Measurements from ENCODE around the gene LMBR1L. TPM values are rescaled to one million over a fixed set of nuclear protein-coding genes. Genes with fewer than 3 reads are reported as not detected.

LMBR1L gene
- total and polyA plus RNA-seq, 2 of the 13 experiments (the other 11 are each of a cell fraction or from before 2014, with no cell fraction given), result 12.2 to 65.9 TPM

- TF ChIP-seq KLF12 (CRISPR knock-in tag; IDR thresholded peaks at IDR 0.05; ENCODE audit: borderline replicate concordance), result peak; percentile 56; the same call in 1 of the 2 replicates
- TF ChIP-seq HOMEZ (CRISPR knock-in tag; IDR thresholded peaks at IDR 0.05; ENCODE audit: low read depth), result 0 out of 2 replicates have a peak, but pooled peaks have one; percentile 46
- peak; percentile 56 for TF ChIP-seq SRSF1 (optimal IDR thresholded peaks at IDR 0.05; ENCODE audit: low read depth, low read length)
- peak; percentile 49 for TF ChIP-seq KAT8 (CRISPR knock-in tag; IDR thresholded peaks at IDR 0.05)
- peak; percentile 86 for TF ChIP-seq PHF8 (CRISPR knock-in tag; IDR thresholded peaks at IDR 0.05)
- peak; percentile 15; the same call in 1 of the 2 replicates for TF ChIP-seq ZNF256 (CRISPR knock-in tag; conservative IDR thresholded peaks at IDR 0.05)
- TF ChIP-seq SKI (IDR thresholded peaks at IDR 0.05; ENCODE audit: partially characterized antibody), result peak; percentile 30
- TF ChIP-seq HNF1A (IDR thresholded peaks at IDR 0.05; ENCODE audit: low read depth), result no peak
- no peak for TF ChIP-seq HNF1A (CRISPR knock-in tag; IDR thresholded peaks at IDR 0.05; ENCODE audit: borderline replicate concordance)
- no peak for TF ChIP-seq ZNF496 (CRISPR knock-in tag; IDR thresholded peaks at IDR 0.05; ENCODE audit: insufficient replicate concordance)
- TF ChIP-seq DRAP1 (CRISPR knock-in tag; IDR thresholded peaks at IDR 0.05), result peak; percentile 98
- no peak for TF ChIP-seq ZZZ3 (CRISPR knock-in tag; IDR thresholded peaks at IDR 0.05; ENCODE audit: borderline replicate concordance)
- no peak for TF ChIP-seq ZNF597 (CRISPR knock-in tag; IDR thresholded peaks at IDR 0.05)
- peak; percentile 60; the same call in 1 of the 2 replicates for TF ChIP-seq ARNT2 (CRISPR knock-in tag; IDR thresholded peaks at IDR 0.05; ENCODE audit: low read depth)
- no peak for TF ChIP-seq ZNF17 (CRISPR knock-in tag; IDR thresholded peaks at IDR 0.05)
- TF ChIP-seq TAF15 (IDR thresholded peaks at IDR 0.05; ENCODE audit: low read depth, low read length, poor library complexity, severe bottlenecking), result no peak
- no peak for TF ChIP-seq BRCA1 (CRISPR knock-in tag; IDR thresholded peaks at IDR 0.05)
Measured at GRCh38 chr12:49131051-49131893, 20.6 kb upstream of the LMBR1L start, which contains the start of gene TUBA1B (continued).
